GM18507 (cell line): Measurements from ENCODE around the gene CDC42.

Experiments
- DNase-seq: peaks from one replicate; pipeline ENCODE4 v3.0.0; 2011; ENCODE audit warnings: low read depth; ENCODE audit not compliant: insufficient read length; ENCODE audit errors: extremely low spot score
- FAIRE-seq: peaks from 2 replicates; lab custom pipeline; 2011; peaks lifted over from hg19 to GRCh38; lab: Jason Lieb, UNC

Gene CDC42

DNA sequence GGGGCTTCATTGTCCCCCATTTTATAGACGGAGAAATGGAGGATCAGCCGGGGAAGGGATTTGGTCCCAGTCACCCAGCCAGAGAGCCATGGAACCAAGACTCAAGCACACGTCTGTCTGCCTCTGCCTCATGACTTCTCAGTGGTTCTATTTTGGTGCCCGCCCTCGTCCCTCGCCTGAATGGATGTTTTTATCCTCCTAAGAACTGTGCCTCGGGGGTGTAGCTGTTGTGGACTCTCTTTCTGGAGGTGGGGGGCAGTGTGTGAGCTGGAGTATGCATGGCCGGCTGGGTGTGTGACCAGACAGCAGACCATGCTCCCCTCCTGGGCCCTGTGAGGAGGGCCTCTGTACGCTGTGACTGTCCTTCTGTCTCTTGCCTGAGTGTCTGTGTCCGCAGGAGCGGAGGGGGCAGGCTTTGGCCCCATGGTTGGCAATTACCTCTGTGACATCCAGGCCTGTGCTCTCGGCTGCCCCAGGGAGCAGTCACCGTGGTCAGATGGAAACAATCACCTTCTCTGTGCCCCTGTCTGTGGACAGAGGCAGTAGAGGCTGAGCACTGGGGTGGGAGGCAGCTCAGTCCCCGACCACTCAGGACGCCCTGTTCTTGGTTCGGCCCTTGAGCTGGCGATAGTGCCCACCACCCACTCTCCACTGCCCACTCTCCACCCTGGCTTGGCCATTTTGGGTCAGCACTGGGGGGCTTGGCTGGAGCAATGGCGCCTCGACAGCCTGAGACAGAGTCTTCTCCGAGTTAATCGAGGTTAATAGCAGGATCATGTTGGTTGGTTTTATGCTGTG lies 70.0 kb downstream of the CDC42 start:
- FAIRE-seq = no peak
- DNase-seq = no peak

- DNase-seq (no peak), FAIRE-seq (no peak)
Measured at GRCh38 chr1:22123071-22123390, 70.5 kb downstream of the CDC42 start.

- no peak for FAIRE-seq
Measured at GRCh38 chr1:22123901-22124404, 71.4 kb downstream of the CDC42 start.

DNA sequence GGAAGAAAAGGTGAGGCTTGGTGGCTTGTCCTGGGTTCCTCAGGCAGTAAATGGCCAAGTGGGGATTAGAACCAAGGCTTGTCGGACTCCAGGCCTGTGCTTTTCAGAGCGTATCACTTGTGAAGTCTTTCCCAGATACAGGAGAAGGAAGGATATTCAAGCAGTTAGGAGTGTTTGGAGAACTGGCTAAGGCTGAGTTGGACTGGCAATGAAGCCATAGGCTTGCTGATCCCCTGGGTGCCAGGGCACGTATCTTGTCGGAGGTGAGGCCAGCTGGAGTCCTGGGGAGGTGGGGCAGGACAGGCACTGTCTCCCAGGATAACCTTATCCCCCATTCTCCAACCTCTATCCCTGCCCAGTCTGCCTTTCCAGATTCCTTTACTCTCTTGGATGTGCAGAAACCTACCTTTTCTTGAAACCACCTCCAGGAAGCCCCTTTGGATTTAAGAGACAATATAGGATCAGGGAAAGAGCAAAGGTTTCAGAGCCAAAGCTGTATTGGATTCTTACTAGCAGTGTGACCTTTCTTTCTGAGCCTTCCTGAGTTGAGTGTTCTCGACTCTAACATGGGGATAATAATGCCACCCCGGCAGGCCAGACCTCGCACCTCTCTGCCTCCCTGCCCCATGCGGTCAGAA lies 72.2 kb downstream of the CDC42 start:
- DNase-seq (no peak), FAIRE-seq (no peak)

More at GRCh38 chr1:22123901-22124404, 71.4 kb downstream of the CDC42 start:
- no peak for DNase-seq

- FAIRE-seq (no peak), DNase-seq (no peak)
Measured at GRCh38 chr1:22126531-22126930, 74.0 kb downstream of the CDC42 start.

GRCh38 chr1:22127248-22127647 lies 74.7 kb downstream of the CDC42 start:
- FAIRE-seq = no peak
- DNase-seq = no peak

- DNase-seq (no peak), FAIRE-seq (no peak)
Measured at GRCh38 chr1:22127731-22128130, 75.2 kb downstream of the CDC42 start.

DNA sequence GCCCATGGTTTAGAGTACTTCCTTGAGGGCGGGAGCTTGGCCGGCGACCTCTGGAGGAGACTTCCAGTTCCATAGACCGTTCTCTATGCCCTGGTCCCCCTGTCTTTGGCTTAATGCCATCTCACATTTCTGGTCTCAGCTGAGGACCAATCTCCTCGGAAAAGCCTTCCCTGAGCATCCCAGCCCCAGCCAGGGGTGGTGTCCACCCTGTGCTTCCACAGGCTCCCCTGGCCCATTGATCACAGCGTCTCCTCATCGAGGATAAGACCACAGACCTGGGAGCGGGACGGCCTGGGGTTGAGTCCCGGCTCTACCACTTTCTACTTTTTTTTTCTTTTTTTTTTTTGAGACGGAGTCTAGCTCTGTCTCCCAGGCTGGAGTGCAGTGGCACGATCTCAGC lies 75.9 kb downstream of the CDC42 start:
- no peak for FAIRE-seq
- no peak for DNase-seq

DNA sequence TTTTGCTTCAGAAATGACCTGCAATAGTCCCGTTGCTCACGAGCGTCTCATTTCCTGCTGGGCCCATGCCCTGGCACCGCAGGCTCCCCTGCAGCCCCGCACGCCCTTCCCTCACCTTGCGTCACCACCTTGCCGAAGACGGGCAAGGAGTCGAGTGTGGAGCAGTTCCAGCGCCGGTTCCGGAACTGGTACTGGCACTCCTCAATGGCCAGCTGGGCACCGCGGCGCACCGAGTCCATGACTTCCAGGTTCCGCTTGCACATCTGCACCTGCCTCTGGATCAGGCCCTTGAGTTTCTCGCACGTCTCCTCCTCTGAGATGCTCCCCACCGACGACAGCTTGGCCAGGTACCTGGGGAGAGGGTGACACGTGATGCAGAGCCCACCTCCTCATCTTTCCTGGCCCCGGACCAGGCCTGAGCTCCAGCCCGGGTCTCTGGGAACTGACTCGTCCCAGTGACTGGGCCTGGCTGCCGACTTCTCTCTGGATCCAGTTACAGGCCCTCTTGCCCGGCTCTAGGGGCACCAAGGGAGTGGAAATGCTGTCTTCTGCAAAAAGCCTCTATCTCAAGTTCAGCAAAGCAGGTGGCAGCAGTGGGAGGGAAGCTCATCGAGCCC lies 77.1 kb downstream of the CDC42 start:
- DNase-seq (no peak), FAIRE-seq (no peak)

GRCh38 chr1:22131062-22131461 lies 78.6 kb downstream of the CDC42 start:
- FAIRE-seq = no peak
- no peak for DNase-seq

- peak; percentile 54 for FAIRE-seq
- DNase-seq = peak; percentile 70
Measured at GRCh38 chr1:22131875-22132486, 79.5 kb downstream of the CDC42 start.

- no peak for FAIRE-seq
- no peak for DNase-seq
Measured at GRCh38 chr1:22132517-22133235, 80.2 kb downstream of the CDC42 start.

DNA sequence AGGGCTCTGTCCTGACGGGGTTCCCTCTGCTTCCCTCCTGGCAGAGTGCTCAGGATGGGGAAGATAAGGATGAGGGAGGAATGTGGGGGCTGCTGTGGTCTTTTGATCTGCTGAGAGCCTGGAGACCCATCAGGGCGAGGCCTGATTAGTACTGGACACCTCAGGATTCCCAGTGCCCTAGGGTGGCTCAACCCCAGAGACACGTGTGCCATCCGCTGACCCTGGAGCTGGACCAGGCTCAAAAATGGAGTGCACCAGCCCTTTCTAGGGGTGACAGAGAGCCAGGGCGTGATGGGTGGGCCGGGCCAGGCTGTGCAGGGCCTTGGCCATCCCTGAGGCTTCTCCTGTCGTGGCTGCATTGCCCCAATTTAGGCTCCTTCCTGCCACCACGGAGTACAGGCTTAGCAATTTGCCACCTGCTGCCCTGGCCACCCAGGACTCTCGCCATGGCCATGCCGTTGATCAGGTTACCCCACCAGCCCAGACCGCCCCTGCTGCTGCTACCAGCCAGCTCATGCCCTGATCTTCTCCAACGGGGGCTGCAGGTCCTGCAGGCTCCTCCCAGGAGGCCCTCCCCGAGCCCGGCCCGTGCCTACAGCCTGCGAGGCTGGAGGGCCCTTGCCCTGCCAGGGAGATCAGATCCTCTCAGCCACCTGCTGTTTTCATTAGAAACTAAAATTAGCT lies 80.9 kb downstream of the CDC42 start:
- FAIRE-seq = no peak

GRCh38 chr1:22133931-22134324 lies 81.4 kb downstream of the CDC42 start:
- DNase-seq (no peak), FAIRE-seq (no peak)

More for the DNA sequence above, 80.9 kb downstream of the CDC42 start:
- DNase-seq = no peak

- FAIRE-seq = no peak
- no peak for DNase-seq
Measured at GRCh38 chr1:22137004-22137720, 84.7 kb downstream of the CDC42 start.

DNA sequence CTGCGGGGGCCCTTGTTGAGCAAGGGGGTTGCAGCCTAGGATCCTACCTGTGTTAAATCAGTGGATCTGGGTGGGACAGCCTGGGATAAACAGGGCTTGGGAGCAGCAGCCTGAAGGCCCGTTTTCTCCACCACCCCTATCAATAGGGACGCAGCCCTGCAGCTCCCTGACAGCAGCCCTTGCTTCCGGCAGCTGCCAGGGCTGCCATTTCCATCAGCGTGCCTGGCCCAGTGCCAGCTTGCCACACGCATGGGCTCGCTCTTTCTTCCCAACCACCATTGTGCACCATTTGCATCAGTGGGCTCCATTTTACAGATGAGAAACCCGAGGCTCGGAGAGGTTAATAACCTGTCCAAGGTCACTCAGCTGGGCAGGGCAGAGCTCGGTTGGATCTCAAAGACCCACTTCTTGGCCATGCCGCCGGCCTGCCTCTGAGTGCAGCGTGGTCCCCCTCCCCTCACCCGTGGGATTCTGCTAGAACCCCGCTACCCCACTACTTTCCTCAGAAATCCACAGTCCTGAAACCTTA lies 86.6 kb downstream of the CDC42 start:
- DNase-seq (no peak), FAIRE-seq (no peak)

- DNase-seq (no peak), FAIRE-seq (no peak)
Measured at GRCh38 chr1:22139817-22140216, 87.3 kb downstream of the CDC42 start.
